Activated CD4-positive, CD25-positive, alpha-beta regulatory T cell treated with anti-CD3 and anti-CD28 coated beads, Interleukin-2, amount 50 U/mL, for 24 hours (primary cell): ENCODE measurements around the gene TMEM203.

ENCODE experiments used
- ATAC-seq, 2 donors: fragments of 150-1000 bp; cut with Tn5 transposase; one replicate each; pipeline ENCODE4 v1.10.0; 2021; ENCODE audit warnings: mild to moderate bottlenecking in 1 of 2, moderate library complexity in 1 of 2

The TMEM203 gene

GRCh38 chr9:137217276-137218211 lies 12.1 kb upstream of the TMEM203 start:
- no peak for ATAC-seq

GRCh38 chr9:137216188-137216965 lies 10.9 kb upstream of the TMEM203 start:
- no peak for ATAC-seq

GRCh38 chr9:137215196-137215986 lies 9.9 kb upstream of the TMEM203 start:
- no peak for ATAC-seq

- ATAC-seq: no peak
Measured at GRCh38 chr9:137214620-137215019, 9.2 kb upstream of the TMEM203 start.

GRCh38 chr9:137213160-137214060 lies 8.0 kb upstream of the TMEM203 start:
- no peak for ATAC-seq

- no peak for ATAC-seq
Measured at GRCh38 chr9:137212520-137212919, 7.1 kb upstream of the TMEM203 start.

- ATAC-seq: no peak
Measured at GRCh38 chr9:137211532-137211931, 6.1 kb upstream of the TMEM203 start.

- no peak for ATAC-seq
Measured at GRCh38 chr9:137206602-137207001, 1.2 kb upstream of the TMEM203 start.

- no peak for ATAC-seq
Measured at GRCh38 chr9:137204731-137205125, 720 bp downstream of the TMEM203 start.

- no peak for ATAC-seq
Measured at GRCh38 chr9:137202966-137203365, 2.5 kb downstream of the TMEM203 start.

- no peak for ATAC-seq
Measured at GRCh38 chr9:137201205-137201868, 4.1 kb downstream of the TMEM203 start.

- ATAC-seq: peak; percentile 96 to 98
Measured at GRCh38 chr9:137200311-137201204, 4.9 kb downstream of the TMEM203 start, which contains the start of gene TPRN. TPRN (minus strand) TSS chr9:137200741; CDS start chr9:137200711, 30 bp downstream.

- no peak for ATAC-seq
Measured at GRCh38 chr9:137199411-137200121, 5.9 kb downstream of the TMEM203 start.

- no peak for ATAC-seq
Measured at GRCh38 chr9:137198902-137199283, 6.6 kb downstream of the TMEM203 start.

- ATAC-seq: no peak
Measured at GRCh38 chr9:137198051-137198901, 7.2 kb downstream of the TMEM203 start.

- ATAC-seq: no peak
Measured at GRCh38 chr9:137195525-137196220, 9.8 kb downstream of the TMEM203 start.

- no peak for ATAC-seq
Measured at GRCh38 chr9:137194909-137195308, 10.5 kb downstream of the TMEM203 start.

- ATAC-seq: no peak
Measured at GRCh38 chr9:137194388-137194787, 11.1 kb downstream of the TMEM203 start.
